Esophagus muscularis mucosa (tissue), 4 donors: Measurements from ENCODE around the gene EME1. TPM values are rescaled to one million over a fixed set of nuclear protein-coding genes. Genes with fewer than 3 reads are reported as not detected.
"Not testable (repeated sequence)": the region's sequence is repeated elsewhere in the genome, so short reads cannot be mapped to it uniquely, and the experiment has no call there.

Experiments
- DNase-seq: peaks from one replicate; pipeline ENCODE4 v3.0.0-alpha.2; 2017; ENCODE audit errors: extremely low spot score
- H3K27ac ChIP-seq, 4 donors: fragments of 200-600 bp; sonication (generic); replicated peaks in 1 of 4; 1 replicate in 3 of 4; 2 replicates in 1 of 4; pipeline ENCODE4 v1.5.1; 2016 to 2019; ENCODE audit warnings: mild to moderate bottlenecking in 1 of 4
- H3K27me3 ChIP-seq, 4 donors: fragments of 200-600 bp; sonication (generic); one replicate each; pipeline versions ENCODE4 v1.5.1 to v1.6.0; 2016 to 2019
- H3K36me3 ChIP-seq, 4 donors: fragments of 200-600 bp; sonication (generic); one replicate each; pipeline ENCODE4 v1.5.1; 2016 to 2019
- H3K4me1 ChIP-seq, 4 donors: fragments of 200-600 bp; sonication (generic); one replicate each; pipeline ENCODE4 v1.5.1; 2016 to 2019
- H3K4me3 ChIP-seq, 4 donors: fragments of 200-600 bp; sonication (generic); 1 replicate in 2 of 4; 2 replicates in 2 of 4; pipeline ENCODE4 v1.5.1; 2016 to 2019; ENCODE audit warnings: mild to moderate bottlenecking in 4 of 4, moderate library complexity in 1 of 4
- H3K9me3 ChIP-seq, 4 donors: fragments of 200-600 bp; sonication (generic); 1 replicate in 3 of 4; 2 replicates in 1 of 4; pipeline ENCODE4 v1.5.1; 2016 to 2019
- EP300 ChIP-seq: sonication (generic); formaldehyde crosslinking; IDR thresholded peaks from one replicate; pipeline ENCODE4 v1.6.1; 2017; ENCODE audit warnings: antibody characterized with exemption
- POLR2A ChIP-seq: fragments of 450-650 bp; IDR thresholded peaks from one replicate; pipeline ENCODE4 v1.6.1; 2017; ENCODE audit warnings: antibody characterized with exemption, moderate library complexity, mild to moderate bottlenecking, low read depth
- POLR2AphosphoS5 ChIP-seq, 2 donors: sonication (generic); formaldehyde crosslinking; IDR thresholded peaks; one replicate each; pipeline ENCODE4 v1.6.1; 2017; ENCODE audit warnings: antibody characterized with exemption in 2 of 2
- WGBS: methylation state at CpG from one replicate; pipeline ENCODE4 v1.1.5; 2018; 5-methylcytosine and 5-hydroxymethylcytosine counted together
- intact Hi-C: fragments of 100-400 bp; cut with DNase I; formaldehyde crosslinking; loops from one replicate; pipeline ENCODE4 v1.15.1; 2023
- total RNA-seq, 4 donors: library from RNA; depleted of rRNA; stranded (reverse); fragments of >200 nt; gene quantifications; one replicate each; pipeline versions ENCODE4 v1.1.0 to v1.2.1, GENCODE V29; 2016
- TF ChIP-seq, protein P1 (sequence below), 3 experiments: fragments of 200-600 bp in 2 of 3; fragments of 450-650 bp in 1 of 3; sonication (generic) in 2 of 3; IDR thresholded peaks; one replicate each; pipeline ENCODE4 v1.5.1; 2017 to 2019; ENCODE audit warnings: antibody characterized with exemption in 3 of 3, mild to moderate bottlenecking in 2 of 3, moderate library complexity in 1 of 3

Gene EME1
- total RNA-seq, 4 donors from 2014 or later: not detected

DNA sequence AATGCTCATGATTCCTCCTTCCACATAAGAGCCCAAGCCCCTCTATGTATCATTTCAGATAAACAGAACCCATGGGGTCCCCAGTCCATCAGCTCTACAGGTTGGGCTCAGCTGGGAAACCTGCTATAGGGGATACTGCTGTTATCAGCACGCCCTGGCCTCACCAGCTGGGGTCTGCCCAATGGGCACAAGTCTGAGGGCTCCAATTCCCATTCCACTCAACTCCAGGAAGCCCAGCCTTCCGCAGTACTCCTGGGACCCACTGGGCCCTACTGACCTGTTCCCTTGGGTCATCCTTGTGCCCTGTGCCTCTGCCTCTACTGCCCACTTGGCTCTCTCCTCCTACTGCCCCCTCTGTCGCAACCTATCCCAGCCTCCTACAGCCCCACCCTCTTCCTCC lies 43.3 kb upstream of the EME1 start:
- Histone ChIP-seq H3K4me1 (no peaks in the 10 kb centered on the region), H3K9me3 (no peaks in the 10 kb centered on the region), H3K4me3 (no peak overlapping the region), H3K27me3 (peaks cover 0 to 16% (median 0%) of the 10 kb centered on the region in 4 donors), H3K36me3 (no peaks in the 10 kb centered on the region), H3K27ac (no peak overlapping the region)
- no peak for TF ChIP-seq POLR2A
- TF ChIP-seq POLR2AphosphoS5 (IDR thresholded peaks at IDR 0.05): no peak
- TF ChIP-seq, protein P1, sequence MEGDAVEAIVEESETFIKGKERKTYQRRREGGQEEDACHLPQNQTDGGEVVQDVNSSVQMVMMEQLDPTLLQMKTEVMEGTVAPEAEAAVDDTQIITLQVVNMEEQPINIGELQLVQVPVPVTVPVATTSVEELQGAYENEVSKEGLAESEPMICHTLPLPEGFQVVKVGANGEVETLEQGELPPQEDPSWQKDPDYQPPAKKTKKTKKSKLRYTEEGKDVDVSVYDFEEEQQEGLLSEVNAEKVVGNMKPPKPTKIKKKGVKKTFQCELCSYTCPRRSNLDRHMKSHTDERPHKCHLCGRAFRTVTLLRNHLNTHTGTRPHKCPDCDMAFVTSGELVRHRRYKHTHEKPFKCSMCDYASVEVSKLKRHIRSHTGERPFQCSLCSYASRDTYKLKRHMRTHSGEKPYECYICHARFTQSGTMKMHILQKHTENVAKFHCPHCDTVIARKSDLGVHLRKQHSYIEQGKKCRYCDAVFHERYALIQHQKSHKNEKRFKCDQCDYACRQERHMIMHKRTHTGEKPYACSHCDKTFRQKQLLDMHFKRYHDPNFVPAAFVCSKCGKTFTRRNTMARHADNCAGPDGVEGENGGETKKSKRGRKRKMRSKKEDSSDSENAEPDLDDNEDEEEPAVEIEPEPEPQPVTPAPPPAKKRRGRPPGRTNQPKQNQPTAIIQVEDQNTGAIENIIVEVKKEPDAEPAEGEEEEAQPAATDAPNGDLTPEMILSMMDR (IDR thresholded peaks at IDR 0.05): no peak
- TF ChIP-seq EP300: no peak
- no peak for DNase-seq
- intact Hi-C loops: no loop called here
- 90% methylated on average over 3 of the region's 3 CpGs for WGBS

- no peaks in the 10 kb centered on the region for H3K9me3 ChIP-seq
- peaks cover 0 to 16% (median 0%) of the 10 kb centered on the region in 4 donors for H3K27me3 ChIP-seq
- intact Hi-C loops: no loop called here
- H3K27ac ChIP-seq: no peak overlapping the region
- no peaks in the 10 kb centered on the region for H3K36me3 ChIP-seq
- 87% methylated on average over 11 of the region's 11 CpGs for WGBS
- DNase-seq: no peak
- no peak overlapping the region for H3K4me3 ChIP-seq
- TF ChIP-seq EP300: no peak
- TF ChIP-seq, protein P1 (IDR thresholded peaks at IDR 0.05): no peak
- no peak for TF ChIP-seq POLR2A
- TF ChIP-seq POLR2AphosphoS5 (IDR thresholded peaks at IDR 0.05): no peak
- no peaks in the 10 kb centered on the region for H3K4me1 ChIP-seq
Measured at GRCh38 chr17:50330151-50330775, 42.8 kb upstream of the EME1 start.

- Histone ChIP-seq H3K36me3 (no peaks in the 10 kb centered on the region), H3K27ac (no peak overlapping the region), H3K4me1 (no peaks in the 10 kb centered on the region), H3K9me3 (no peaks in the 10 kb centered on the region), H3K27me3 (peaks cover 0 to 16% (median 0%) of the 10 kb centered on the region in 4 donors), H3K4me3 (no peak overlapping the region)
- DNase-seq: no peak
- no peak for TF ChIP-seq POLR2AphosphoS5 (IDR thresholded peaks at IDR 0.05)
- TF ChIP-seq, protein P1 (IDR thresholded peaks at IDR 0.05): no peak
- no peak for TF ChIP-seq POLR2A
- no peak for TF ChIP-seq EP300
- intact Hi-C loops: no loop called here
- WGBS: 73% methylated on average over 4 of the region's 4 CpGs
Measured at GRCh38 chr17:50331085-50331791, 41.8 kb upstream of the EME1 start.

DNA sequence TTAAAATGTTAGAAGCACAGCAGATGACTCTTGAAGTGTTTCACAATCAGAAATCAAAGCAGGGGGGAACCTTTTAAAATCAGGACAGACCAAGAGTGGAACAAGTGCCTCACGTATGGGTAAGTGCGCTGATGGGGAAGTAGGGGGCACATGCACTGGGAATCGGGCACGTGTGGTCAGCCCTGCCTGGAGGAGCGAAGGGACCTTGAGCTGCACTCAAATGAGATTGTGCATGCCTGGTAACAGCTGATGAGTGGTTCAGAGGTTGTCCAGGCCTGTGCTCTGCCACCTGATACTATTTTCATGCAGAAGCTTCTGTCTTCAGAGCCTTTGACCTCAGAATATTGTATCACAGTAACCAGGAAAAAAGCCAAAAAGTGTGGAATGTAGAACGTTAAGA lies 40.8 kb upstream of the EME1 start:
- Histone ChIP-seq H3K36me3 (no peaks in the 10 kb centered on the region), H3K4me3 (no peak overlapping the region), H3K9me3 (no peaks in the 10 kb centered on the region), H3K4me1 (no peaks in the 10 kb centered on the region), H3K27me3 (peaks cover 0 to 16% (median 0%) of the 10 kb centered on the region in 4 donors), H3K27ac (no peak overlapping the region)
- intact Hi-C loops: no loop called here
- TF ChIP-seq, protein P1 (IDR thresholded peaks at IDR 0.05): no peak
- no peak for DNase-seq
- 70% methylated on average over 6 of the region's 6 CpGs for WGBS

GRCh38 chr17:50333291-50334057 lies 39.6 kb upstream of the EME1 start:
- H3K4me3 ChIP-seq, H3K4me1 ChIP-seq, H3K27ac ChIP-seq, intact Hi-C loops, H3K9me3 ChIP-seq, H3K36me3 ChIP-seq, DNase-seq: not testable (repeated sequence)
- WGBS: 55% methylated on average over 14 of the region's 14 CpGs
- H3K27me3 ChIP-seq: peaks cover 0 to 16% (median 0%) of the 10 kb centered on the region in 4 donors
